Endothelial cell of hepatic sinusoid (primary cell): Measurements from ENCODE around the gene ARMC9.

Source experiments
- in situ Hi-C: cut with HindIII; loops from 2 replicates; pipeline ENCODE4 v1.10.0; 2017; ENCODE audit warnings: low sequenced_read_pairs

ARMC9 gene

DNA sequence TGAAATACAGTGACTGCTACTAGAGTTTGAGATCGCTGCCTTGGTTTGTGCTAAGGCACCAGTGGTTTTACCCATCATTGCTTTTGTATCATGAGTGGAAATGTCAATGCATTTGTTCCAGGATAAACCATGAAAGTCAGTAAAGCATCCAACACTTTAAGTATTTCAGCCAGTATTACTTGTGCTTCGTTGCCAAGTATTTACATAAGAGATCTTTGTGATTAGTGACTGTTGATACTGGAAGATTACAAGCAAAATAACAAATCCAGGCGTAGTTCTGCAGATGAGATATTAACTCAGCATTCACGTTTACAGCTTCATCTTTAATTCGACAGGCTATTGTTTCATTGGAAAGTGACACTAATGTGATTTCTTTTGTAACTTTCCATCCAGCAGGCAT lies 106.8 kb downstream of the ARMC9 start:
- in situ Hi-C loops: no loop called here

DNA sequence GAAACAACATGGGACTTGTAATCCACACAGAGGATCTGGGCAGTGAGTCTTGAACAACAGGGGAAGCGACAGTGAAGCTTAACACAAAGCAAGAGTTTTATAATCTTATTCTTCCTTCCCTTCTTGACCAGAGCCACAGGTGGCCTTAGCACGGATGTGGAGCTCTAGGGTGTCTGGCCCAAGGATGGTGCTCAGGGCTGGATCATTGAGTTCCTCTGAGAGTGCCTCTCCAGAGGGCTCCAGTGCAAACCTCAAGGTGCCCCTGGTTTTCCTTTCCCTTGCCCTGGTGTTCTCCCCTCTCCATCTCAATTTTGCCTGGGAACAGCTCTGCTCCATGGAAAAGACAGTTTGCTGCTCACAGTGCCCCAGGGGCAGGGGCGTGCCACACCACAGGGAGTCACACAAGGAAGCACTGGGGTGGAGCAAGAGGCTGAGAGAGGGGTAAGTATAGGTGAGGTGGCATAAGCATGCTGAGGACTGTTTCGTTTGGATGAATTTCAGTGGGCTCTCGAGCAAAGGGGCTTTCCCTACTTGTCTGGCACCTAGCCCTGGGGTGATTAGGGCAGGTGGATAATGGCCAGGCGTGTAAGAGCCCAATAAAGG lies 108.5 kb downstream of the ARMC9 start:
- in situ Hi-C loops: no loop called here

DNA sequence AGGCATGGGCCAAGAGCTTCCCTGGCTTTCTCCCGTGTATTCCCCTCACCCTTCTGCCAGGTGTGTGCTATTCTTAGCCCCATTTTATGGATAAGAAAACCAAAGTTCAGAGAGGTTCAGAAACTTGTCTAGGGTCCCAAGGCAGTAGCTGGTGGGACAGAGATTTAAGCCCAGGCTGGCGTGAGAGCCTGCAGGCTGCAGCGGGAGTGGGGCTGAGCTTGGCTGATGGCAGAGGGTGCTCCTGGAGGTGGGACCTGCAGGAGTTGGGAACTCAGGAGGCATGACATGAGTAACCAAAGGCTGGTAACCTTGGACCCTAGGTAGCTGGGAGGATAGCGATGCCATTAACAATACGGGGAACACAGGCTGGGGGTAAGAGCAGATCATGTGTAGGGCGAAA lies 109.8 kb downstream of the ARMC9 start:
- in situ Hi-C loops: no loop called here

DNA sequence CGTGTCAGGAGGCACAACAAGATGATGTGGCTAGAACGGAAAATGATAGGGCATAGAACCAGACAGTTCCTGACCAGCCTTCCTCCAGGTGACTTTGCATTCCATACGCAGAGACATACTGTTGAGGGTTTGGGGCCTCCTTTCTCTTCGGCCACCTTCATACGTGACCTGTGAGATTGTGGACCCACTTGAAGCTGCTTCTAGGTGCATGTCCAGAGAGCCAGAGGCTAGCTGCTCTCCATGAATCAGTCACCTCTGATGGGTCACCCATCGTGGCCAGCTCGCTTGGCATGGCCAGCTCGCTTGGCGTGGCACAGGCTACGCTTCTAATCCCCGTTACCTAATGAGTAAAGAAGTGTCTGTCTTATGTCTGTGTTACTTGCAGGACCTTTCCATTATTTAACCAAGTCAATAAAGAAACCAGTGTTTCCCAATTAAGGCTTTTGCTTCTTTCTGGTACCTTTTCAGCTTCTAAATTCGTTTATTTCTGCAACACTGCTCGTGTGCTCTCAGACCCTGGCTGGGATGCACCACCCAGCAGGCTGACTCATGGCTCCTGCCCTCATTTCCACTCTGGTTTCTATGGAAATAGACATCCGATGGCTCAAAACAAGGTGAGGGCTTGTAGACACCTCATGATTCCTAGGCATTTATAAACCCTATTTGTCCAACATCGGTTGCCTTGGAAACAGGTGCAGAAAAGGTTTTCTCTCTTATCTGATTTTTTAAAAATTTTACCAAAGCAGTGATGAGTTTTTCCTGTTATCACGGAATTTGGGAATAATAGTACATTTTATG lies 110.4 kb downstream of the ARMC9 start:
- in situ Hi-C loops: no loop called here

DNA sequence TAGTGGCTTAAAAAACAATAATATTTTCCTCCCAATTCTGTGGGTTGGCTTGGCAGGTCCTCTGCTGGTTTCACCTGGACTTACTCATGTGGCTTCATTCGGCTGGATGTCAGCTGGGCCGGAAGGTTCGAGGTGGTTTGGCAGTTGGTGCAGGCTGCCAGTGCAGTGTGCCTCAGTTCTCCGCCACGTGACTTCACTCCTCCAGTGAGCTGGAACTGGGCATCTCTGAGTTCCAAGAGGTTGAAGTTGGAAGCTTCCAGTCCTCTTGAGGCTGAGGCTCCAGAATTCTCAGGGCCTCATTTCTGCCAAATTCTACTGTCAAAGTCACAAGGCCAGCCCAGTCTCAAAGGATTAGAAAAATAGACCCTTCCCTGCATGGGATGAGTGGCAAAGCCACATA lies 113.6 kb downstream of the ARMC9 start:
- in situ Hi-C loops: no loop called here

DNA sequence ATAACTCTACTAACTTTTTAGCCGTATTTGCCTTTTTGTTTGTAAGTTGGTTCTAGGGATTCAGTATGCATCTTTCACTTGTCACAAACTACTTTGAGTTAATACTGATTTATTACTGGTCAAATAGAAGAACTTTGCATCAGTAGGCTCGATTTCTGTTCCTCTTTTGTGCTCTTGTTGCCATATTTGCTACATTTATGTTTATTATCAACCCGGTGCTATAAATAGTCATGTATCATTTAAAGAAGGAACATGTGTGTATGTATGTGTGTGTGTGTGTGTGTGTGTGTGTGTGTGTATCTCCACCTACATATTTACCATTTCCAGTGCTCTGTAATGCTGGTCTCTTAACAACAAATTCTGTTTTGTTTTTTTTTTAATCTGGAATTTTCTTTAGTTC lies 117.5 kb downstream of the ARMC9 start:
- in situ Hi-C loops: no loop called here

DNA sequence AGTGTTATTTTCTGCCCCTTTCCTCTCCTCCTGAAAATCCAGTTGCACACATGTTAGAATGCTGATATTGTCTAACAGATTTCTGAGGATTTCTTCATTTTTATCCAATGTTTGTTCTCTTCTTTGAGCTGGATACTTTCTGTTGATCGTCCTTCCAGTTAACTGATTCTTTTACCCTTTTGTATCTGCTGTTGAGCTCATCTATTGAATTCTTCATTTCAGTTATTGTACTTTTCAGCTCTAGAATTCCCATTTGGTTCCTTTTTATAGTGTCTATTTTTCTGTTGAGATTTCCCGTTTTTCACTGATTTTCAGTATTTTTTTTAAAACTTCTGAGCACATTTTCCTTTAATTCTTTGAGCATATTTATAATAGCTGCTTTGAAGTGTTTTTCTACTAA lies 119.1 kb downstream of the ARMC9 start:
- in situ Hi-C loops: no loop called here

DNA sequence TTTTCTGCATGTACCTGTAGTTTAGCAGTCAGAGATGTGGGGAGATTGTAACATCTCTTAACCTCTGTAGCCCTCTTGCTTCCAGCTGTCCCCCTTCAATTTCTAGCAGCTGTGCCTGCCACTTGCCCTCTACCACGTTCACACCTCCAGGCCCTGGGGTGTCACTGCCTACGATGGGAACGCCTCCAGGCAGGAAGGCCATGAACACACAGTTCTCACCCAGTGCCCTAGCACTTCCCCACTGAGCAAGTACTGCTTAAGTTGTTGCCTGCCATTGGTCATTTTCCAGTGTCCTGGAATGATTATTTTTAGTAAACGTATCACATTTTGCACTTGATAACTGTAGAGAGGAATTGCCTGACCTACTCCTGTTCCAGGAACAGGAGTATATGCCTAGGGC lies 120.0 kb downstream of the ARMC9 start:
- in situ Hi-C loops: no loop called here

DNA sequence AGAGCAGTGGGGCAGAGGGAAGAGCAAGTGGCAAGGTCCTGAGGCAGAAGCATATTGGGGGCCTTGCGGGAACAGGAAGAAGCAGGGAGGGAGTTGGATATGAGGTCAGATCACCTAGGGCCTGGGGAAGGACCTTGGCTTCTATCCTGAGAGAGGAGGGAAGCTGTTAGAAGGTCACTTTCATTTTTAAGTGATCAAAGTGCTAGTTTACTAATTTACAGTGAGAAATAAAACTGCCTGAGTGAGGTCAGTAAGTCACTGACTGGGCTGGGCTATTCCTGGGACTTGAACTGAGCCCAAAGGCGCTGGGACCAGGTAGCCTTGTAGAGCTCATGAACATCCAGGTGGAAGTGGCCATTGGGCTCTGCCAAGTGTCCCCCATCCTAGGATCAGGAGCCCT lies 120.5 kb downstream of the ARMC9 start:
- in situ Hi-C loops: no loop called here

DNA sequence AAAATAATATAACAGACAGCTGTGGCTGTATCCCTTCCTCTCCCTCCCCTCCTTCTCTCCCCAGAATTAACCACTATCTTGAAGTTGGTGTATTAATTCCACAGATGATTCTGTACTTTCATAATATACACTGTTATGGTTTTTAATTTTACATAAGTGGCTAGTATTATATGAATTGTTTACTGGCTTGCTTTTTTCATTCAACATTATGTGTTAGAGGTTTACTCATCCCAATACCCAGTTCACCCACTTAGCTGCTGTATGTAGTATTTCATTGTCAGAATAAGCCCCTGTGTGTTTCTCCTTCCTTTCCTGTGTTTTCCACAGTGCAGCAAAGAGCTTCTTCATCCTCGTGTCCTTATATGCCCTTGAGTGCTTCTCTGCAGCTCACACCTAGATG lies 121.4 kb downstream of the ARMC9 start:
- in situ Hi-C loops: loop anchor here (5.0 kb wide), 2 partner anchors 92 to 223 kb away; no protein-coding TSS in a partner anchor

DNA sequence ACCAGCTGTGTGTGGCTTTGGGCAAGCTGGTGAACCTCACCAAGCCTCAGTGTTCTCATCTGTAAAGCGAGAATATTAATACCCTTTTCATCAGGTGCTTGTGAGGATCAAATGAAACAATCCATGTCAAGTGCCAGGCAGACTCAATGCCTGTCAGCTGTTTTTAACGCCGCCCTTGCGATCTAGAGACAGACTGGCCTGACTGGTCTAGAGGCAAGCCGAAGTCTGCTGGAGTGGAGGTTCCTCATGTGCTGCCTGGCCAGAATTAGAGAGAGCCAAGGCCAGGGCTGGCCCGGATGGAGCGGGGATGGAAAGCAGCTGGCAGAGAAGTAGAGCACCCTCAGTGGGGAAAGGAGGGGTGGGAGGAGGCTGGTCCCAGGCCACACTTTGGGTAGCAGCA lies 122.6 kb downstream of the ARMC9 start:
- in situ Hi-C loops: loop anchor here (5.0 kb wide), 2 partner anchors 91 to 224 kb away; no protein-coding TSS in a partner anchor

DNA sequence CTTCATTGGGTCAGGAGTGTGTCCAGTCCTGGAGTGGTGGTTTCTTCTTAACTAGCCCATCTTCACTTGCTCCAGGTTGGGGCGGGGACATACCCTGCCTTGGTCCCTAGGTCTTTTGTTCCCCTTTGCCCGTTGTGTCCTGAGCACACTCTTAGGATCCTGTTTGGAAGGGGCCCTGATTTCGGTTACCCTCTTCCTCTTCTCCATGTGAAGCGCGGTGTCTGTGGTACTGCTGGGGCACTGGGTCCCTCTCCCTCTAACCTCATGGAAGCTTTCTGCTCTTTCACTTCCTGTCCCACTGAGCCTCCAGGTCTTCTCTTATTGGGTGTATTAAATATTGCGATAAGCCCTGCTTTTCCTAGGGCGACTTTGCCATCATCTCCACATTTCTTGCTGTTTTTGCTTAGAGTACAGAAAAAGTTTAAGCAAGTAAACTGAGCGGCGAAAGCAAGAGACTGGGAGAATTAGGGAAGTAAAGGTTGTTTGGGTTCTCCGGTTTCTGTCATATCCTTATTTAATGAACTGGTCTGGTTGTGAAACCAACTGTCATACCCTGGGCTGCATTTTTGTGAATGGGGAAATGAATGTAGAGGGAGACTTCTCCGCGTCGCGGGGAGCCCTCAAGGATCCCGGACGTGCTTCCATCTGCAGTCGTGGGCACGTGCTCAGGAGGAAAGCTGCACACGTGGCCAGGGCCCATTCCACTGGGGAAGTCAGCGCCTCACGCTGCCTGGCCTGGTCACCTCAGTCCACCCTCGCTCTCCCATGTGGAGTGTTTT lies 123.3 kb downstream of the ARMC9 start:
- in situ Hi-C loops: loop anchor here (5.0 kb wide), 2 partner anchors 91 to 224 kb away; no protein-coding TSS in a partner anchor

DNA sequence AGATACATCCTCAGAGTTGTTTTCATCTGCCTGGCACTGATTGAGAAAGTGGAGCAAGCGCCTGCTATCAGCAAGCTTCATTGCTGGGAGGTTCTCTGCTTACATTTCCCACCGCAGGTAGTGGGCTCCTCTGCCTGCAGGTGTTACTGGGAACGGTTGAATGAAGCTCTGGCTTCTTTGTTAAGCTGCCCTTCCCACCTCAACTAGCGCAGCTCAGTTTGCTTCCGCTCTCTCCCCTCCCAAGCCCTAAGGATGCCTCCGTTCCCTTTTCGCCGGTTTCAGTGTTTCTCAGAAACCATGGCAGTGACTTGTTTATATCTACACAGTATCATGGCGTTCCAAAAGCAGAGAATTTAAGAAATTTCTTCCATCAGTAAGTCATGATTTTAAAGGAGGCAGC lies 124.9 kb downstream of the ARMC9 start:
- in situ Hi-C loops: loop anchor here (5.0 kb wide), 2 partner anchors 89 to 226 kb away; no protein-coding TSS in a partner anchor

DNA sequence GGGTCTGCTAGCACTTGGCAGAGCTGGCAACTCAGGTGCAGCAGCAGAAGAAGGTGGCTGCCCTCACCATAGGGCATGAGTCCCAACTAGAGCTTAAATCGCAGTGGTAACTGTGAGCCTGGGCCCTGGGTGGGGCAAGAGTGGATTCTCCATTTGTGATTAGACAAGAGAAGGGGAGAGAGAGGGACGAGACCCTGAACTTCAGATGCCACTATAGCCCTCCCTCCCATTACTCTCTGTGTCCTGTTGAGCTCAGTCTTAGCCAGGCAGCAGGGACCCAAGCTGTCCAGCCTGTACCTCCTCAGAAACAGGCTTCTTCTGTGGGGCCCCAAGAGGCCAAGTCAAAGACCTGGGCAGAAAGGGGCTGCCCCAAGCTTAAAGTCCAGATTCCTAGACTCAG lies 127.4 kb downstream of the ARMC9 start:
- in situ Hi-C loops: no loop called here

DNA sequence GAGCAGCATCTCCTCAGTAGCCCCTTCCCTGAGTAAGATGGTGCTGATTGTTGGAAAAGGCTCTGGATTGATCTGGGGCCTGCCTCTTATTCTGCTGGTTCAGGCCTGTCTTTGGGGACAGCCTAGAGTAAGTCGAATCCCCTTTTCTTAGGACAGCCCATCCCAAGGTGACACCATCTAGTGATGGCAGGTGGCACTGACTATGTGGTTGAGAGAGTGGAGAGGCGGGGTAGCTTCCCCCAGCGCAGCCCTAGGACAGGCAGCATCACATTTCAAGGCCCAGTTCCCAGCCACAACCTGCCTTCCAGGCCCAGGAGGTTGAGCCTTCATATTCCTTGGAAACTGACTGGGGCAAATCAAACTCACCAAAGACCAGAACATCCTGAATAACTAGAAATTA lies 128.0 kb downstream of the ARMC9 start:
- in situ Hi-C loops: no loop called here

DNA sequence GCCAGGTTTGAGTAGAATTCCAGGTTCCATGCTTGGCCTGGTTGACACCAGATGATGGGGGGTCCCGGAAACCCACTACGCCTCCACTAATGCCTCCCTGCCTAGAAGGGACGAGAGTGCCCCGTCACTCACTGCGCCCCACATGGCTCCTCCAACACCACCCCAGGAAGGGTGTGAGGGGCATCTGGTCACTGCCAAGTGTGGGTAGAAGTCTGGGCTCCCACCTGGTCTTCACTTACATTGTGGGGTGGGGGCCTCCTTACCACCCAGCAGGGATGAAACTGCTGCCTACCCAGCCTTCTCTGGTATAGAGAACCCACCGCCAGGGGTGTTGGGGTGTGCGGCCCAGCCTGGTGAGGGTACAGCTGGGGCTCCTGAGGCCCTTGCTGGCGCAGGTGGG lies 131.9 kb downstream of the ARMC9 start:
- in situ Hi-C loops: no loop called here

DNA sequence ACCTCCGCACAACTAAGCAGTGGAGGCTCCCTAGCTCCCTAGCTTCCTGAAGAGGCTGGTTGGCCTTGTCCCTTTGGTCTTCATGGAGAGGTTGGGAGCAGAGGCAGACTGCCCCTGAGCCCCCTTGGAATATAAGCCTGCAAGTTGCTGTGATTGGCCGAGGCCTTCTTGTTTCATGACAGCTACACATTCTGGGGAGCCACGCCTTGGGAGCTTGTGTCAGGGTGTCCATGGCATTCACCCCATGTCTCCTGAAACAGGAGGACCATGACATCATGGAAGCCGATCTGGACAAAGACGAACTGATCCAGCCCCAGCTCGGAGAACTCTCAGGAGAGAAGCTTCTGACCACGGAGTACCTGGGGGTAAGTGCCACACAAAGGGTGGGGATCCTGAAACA lies 133.1 kb downstream of the ARMC9 start:
- in situ Hi-C loops: no loop called here

DNA sequence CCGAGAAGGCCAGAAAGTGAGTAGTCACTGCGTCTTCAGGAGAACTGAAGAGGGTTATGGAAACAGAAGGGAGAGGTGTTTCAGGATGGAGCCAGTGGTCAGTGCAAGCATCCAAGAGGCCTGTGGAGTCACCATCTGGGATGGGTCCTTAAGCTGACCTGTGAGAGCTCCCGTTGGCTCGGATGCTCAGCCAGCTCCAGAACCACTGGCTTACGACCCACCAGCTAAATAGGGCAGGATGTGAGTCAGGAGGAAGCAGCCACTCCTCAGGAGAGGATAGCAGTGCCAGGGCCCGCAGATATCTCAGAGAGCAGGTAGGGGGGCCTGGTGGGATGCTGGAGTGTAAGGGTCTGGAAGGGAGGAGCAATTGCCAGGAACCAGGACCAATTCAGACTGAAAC lies 134.0 kb downstream of the ARMC9 start:
- in situ Hi-C loops: no loop called here

DNA sequence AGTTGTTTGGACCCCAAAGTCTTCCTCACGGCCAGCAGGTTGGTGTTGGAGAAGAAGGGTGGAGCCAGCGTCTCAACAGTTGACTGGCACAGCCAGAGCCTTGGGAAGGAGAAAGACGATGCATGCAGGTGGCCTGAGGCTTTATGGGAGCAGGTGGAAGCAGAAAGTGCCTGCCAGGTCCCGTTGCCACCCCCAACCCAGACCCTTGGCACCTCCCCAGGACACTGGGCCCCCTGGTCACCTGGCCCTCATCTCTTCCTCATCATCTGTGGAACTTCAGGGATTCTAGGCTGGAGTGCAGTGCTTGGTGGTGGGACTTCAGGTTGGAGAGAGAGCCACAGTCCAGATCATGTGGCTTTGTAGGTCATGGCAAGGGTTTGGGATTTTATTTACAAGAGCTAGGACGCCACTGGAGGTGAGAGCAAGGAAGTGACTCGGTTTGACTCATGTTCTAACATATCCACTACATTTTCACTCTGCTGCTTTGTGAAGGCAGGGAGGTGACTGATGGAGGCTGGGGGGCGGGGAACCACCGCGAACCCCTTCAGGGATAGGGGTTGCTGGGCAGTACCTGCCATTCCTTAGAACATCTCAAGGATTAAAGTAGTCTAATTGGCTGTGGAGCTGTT lies 134.6 kb downstream of the ARMC9 start:
- in situ Hi-C loops: no loop called here

DNA sequence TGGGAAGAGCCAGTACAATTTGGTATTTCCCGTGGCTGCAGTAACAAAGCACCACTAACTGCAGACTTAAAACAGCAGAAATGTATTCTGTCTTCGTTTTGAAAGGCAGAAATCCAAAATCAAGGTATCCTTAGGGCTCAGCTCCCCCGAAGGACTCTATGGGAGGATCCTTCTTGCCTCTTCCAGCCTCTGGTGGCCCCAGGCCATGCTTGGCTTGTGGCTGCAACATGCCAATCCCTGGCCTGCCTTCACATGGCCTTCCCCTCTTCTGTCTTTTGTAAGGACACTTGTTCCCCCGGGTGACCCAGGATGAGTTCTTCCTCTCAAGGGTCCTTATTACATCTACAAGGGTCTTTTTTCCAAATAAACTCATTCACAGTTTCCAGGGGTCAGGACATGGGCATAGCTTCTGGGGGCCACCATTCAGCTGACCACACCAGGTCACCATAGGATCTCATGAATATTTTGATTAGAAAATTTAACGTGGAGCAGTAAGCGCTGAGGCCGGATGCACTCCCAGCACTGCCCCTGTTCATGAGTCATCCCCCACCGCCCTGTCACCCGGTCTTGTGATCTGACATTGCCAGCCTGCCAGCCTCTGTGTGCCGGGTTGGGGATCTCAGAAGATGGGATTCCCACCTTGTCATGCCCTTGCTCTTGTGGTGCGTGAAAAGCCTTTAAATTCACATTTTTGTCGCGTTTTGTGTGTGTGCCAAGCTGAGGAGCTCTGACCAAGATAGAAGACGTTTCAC lies 135.9 kb downstream of the ARMC9 start:
- in situ Hi-C loops: no loop called here

DNA sequence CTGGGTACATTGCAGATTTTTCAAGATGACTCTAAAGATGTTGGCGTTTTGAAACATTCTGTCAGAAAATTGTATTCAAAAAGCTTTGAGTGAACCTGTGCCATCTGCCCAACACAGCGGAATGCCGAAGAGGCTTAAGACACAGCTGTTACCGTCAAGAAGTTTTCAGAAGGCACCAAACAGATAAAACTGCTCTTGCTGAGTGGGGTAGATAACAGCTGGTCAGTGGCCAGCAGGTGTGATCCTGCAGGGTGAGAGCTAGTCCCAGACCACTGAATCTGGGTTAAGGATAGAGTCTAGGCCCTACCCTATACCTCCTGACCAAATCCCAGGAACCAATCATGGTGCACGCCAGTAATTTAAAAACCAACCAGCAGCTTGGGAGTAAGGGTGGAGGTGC lies 136.6 kb downstream of the ARMC9 start:
- in situ Hi-C loops: no loop called here
